Measurements from ENCODE around the gene LIX1L. TPM values are rescaled to one million over a fixed set of nuclear protein-coding genes. Genes with fewer than 3 reads are reported as not detected.

The LIX1L gene
- total and polyA plus RNA-seq, 2 donors (not counting 1 experiment from before 2014, with no cell fraction given), result 14.2 to 63.3 TPM

DNA sequence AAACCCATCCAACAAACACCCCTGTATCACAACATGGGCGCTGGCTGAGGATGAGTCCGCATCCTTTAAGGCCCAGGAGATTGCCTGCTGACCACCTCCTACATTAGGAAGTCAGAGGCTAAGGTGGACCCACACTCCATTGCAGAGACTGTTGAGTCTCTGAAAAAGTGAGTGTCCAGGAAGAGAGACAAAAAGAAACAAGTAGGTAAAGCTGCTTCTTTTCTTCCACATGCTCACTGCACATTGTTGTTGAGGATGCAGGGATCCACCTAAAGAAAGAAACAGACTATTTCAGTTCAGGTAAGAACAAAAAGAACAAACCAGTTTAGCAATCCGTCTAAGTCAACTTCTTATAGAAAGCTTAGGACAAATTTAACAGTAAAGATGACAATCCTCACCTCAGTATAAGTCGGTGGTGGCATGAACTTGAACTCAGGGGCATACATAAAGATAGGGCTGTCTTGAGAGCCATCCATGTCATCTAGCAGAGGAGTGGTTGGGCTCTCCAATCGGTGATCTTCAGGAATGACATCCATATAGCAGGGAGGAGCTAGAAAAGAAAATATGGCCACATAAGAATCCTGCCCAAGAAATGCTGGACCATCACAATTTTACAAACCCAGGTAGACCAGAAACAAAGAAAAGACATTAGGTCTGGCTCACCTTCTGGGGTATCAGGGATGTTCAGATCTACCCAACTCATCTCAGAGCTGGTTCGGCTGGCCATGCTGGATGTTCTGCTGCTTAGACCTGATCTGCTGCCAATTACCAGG, 36.0 kb upstream of the LIX1L start:
- Histone ChIP-seq H3K9ac (ENCODE audit: insufficient read depth, low read length) (no peak overlapping the region), H3K9me3 (ENCODE audit: control insufficient read depth, insufficient read depth, low read depth, low read length) (no peaks in the 10 kb centered on the region), H3K4me1 (ENCODE audit: control insufficient read depth, extremely low read depth, insufficient read depth, low read length) (peaks cover 10% of the 10 kb centered on the region), H4K20me1 (ENCODE audit: control insufficient read depth, extremely low read depth, insufficient read depth, low read length) (no peaks in the 10 kb centered on the region), H3K27ac (ENCODE audit: insufficient read depth, low read length) (no peak overlapping the region), H3K4me2 (ENCODE audit: extremely low read depth, insufficient read depth, low read length) (peak overlapping the region; percentile 49), H2AFZ (ENCODE audit: low read length) (no peak overlapping the region), H3K36me3 (ENCODE audit: control insufficient read depth, insufficient read depth, low read length) (peaks cover 4% of the 10 kb centered on the region), H3K27me3 (ENCODE audit: control insufficient read depth, insufficient read depth, low read length) (no peaks in the 10 kb centered on the region), H3K79me2 (ENCODE audit: control insufficient read depth, insufficient read depth, low read length) (peaks cover 17% of the 10 kb centered on the region), H3K4me3 (replicated peaks in 1 of 4; ENCODE audit: control extremely low read depth in 1 of 4, insufficient read depth in 1 of 4, low read depth in 3 of 4, low read length in 4 of 4) (peak overlapping the region; percentile 68 to 98 (median 75))
- DNase-seq (ENCODE audit: low read depth in 2 of 2), result no peak
- TF ChIP-seq CTCF (conservative IDR thresholded peaks at IDR 0.05 in 1 of 2, IDR thresholded peaks at IDR 0.05 in 1 of 2; ENCODE audit: low read depth in 1 of 2, low read length in 2 of 2), result no peak

- Histone ChIP-seq H3K79me2 (ENCODE audit: control insufficient read depth, insufficient read depth, low read length) (peaks cover 17% of the 10 kb centered on the region), H3K9ac (ENCODE audit: insufficient read depth, low read length) (no peak overlapping the region), H3K9me3 (ENCODE audit: control insufficient read depth, insufficient read depth, low read depth, low read length) (no peaks in the 10 kb centered on the region), H2AFZ (ENCODE audit: low read length) (no peak overlapping the region), H3K36me3 (ENCODE audit: control insufficient read depth, insufficient read depth, low read length) (peaks cover 4% of the 10 kb centered on the region), H3K27ac (ENCODE audit: insufficient read depth, low read length) (no peak overlapping the region), H3K27me3 (ENCODE audit: control insufficient read depth, insufficient read depth, low read length) (no peaks in the 10 kb centered on the region), H3K4me2 (ENCODE audit: extremely low read depth, insufficient read depth, low read length) (no peak overlapping the region), H3K4me1 (ENCODE audit: control insufficient read depth, extremely low read depth, insufficient read depth, low read length) (peaks cover 10% of the 10 kb centered on the region), H3K4me3 (replicated peaks in 1 of 4; ENCODE audit: control extremely low read depth in 1 of 4, insufficient read depth in 1 of 4, low read depth in 3 of 4, low read length in 4 of 4) (peak overlapping the region in 2 of 4 experiments; percentile 79 to 98), H4K20me1 (ENCODE audit: control insufficient read depth, extremely low read depth, insufficient read depth, low read length) (no peaks in the 10 kb centered on the region)
- DNase-seq (ENCODE audit: low read depth in 2 of 2), result no peak
- no peak for TF ChIP-seq CTCF (conservative IDR thresholded peaks at IDR 0.05 in 1 of 2, IDR thresholded peaks at IDR 0.05 in 1 of 2; ENCODE audit: low read depth in 1 of 2, low read length in 2 of 2)
- TF ChIP-seq EZH2 (IDR thresholded peaks at IDR 0.05; ENCODE audit: low read length, missing control alignments), result no peak
Measured at GRCh38 chr1:145992958-145993617, 35.3 kb upstream of the LIX1L start.

GRCh38 chr1:145992502-145992936, 34.7 kb upstream of the LIX1L start:
- peak overlapping the region in 2 of 4 experiments; percentile 79 to 98 for H3K4me3 ChIP-seq (replicated peaks in 1 of 4; ENCODE audit: control extremely low read depth in 1 of 4, insufficient read depth in 1 of 4, low read depth in 3 of 4, low read length in 4 of 4)
- no peak for DNase-seq (ENCODE audit: low read depth in 2 of 2)
- H3K9ac ChIP-seq (ENCODE audit: insufficient read depth, low read length), result no peak overlapping the region
- H2AFZ ChIP-seq (ENCODE audit: low read length), result no peak overlapping the region
- peaks cover 4% of the 10 kb centered on the region for H3K36me3 ChIP-seq (ENCODE audit: control insufficient read depth, insufficient read depth, low read length)
- no peak overlapping the region for H3K4me2 ChIP-seq (ENCODE audit: extremely low read depth, insufficient read depth, low read length)
- H3K4me1 ChIP-seq (ENCODE audit: control insufficient read depth, extremely low read depth, insufficient read depth, low read length), result peaks cover 10% of the 10 kb centered on the region
- no peak for TF ChIP-seq CTCF (conservative IDR thresholded peaks at IDR 0.05 in 1 of 2, IDR thresholded peaks at IDR 0.05 in 1 of 2; ENCODE audit: low read depth in 1 of 2, low read length in 2 of 2)
- no peak for TF ChIP-seq EZH2 (IDR thresholded peaks at IDR 0.05; ENCODE audit: low read length, missing control alignments)
- no peak overlapping the region for H3K27ac ChIP-seq (ENCODE audit: insufficient read depth, low read length)
- H3K9me3 ChIP-seq (ENCODE audit: control insufficient read depth, insufficient read depth, low read depth, low read length), result no peaks in the 10 kb centered on the region
- H3K27me3 ChIP-seq (ENCODE audit: control insufficient read depth, insufficient read depth, low read length), result no peaks in the 10 kb centered on the region
- H4K20me1 ChIP-seq (ENCODE audit: control insufficient read depth, extremely low read depth, insufficient read depth, low read length), result no peaks in the 10 kb centered on the region
- peaks cover 17% of the 10 kb centered on the region for H3K79me2 ChIP-seq (ENCODE audit: control insufficient read depth, insufficient read depth, low read length)
